ENCODE measurements around the gene ACADVL.

DNA sequence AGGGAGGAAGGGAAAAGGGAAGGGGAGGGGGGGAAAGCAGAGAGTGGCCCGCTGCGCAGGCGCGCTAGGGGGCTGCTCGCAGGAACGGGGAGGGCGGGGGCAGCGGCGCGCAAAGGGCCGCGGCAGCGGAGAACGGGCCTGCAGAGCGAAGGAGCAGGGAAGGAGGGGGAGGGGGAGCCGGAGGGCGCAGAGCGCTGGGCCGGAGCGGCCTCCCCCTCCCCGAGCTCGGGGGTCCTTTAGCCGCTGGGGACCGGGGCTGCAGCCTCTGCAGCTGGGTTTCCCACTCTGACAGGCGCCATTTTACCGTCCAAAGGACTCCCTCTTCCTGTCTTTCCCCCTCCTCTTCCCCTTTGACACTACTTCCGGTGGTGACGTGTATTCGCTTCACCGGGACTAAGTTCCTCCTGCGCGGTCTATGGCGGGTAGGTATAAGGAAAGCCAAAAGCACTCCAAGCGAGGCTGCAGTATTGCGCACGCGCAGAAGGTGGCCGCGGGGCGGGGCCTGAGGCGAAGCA lies 32.0 kb downstream of the ACADVL start, which contains the start of gene CTDNEP1:
- TF ChIP-seq, protein P1, sequence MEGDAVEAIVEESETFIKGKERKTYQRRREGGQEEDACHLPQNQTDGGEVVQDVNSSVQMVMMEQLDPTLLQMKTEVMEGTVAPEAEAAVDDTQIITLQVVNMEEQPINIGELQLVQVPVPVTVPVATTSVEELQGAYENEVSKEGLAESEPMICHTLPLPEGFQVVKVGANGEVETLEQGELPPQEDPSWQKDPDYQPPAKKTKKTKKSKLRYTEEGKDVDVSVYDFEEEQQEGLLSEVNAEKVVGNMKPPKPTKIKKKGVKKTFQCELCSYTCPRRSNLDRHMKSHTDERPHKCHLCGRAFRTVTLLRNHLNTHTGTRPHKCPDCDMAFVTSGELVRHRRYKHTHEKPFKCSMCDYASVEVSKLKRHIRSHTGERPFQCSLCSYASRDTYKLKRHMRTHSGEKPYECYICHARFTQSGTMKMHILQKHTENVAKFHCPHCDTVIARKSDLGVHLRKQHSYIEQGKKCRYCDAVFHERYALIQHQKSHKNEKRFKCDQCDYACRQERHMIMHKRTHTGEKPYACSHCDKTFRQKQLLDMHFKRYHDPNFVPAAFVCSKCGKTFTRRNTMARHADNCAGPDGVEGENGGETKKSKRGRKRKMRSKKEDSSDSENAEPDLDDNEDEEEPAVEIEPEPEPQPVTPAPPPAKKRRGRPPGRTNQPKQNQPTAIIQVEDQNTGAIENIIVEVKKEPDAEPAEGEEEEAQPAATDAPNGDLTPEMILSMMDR (IDR thresholded peaks at IDR 0.05; ENCODE audit: insufficient read depth, low read length, poor library complexity, severe bottlenecking) = no peak
- no peak for TF ChIP-seq EZH2phosphoT487 (conservative IDR thresholded peaks at IDR 0.05; ENCODE audit: low read length)
